ENCODE data around the gene TBL1XR1. TPM values are rescaled to one million over a fixed set of nuclear protein-coding genes. Genes with fewer than 3 reads are reported as not detected.

The TBL1XR1 gene
- total and polyA plus RNA-seq, 2 of the 8 experiments (the other 6 are each of a cell fraction or from before 2014, with no cell fraction given): 28.1 to 147 TPM

DNA sequence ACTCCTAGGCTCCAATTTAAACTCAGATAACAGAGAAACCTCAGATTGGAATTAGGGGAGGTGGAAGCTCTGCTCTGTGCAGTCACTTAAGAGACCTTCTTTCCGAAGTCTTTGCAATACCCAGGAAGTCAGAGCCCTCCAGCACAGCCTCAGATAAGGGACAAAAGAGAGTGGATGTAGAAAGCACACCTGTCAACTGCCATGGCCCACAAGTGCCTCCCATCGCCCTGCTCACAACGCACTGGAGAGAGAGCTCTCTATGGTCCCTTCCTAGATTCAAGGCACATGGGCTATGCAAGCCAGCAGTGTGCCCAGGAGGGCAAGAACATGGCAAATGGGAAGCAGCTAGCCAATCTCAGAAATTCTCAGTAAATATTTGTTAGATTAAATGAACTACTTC lies 47.3 kb upstream of the TBL1XR1 start (continued):
- no peak for TF ChIP-seq YY1 (IDR thresholded peaks at IDR 0.05; ENCODE audit: low read depth, low read length)
- TF ChIP-seq EGR1 (IDR thresholded peaks at IDR 0.05; ENCODE audit: borderline replicate concordance, low read depth, low read length): no peak

Measured in H1 (cell line).